ENCODE results near the gene VPS16. TPM values are rescaled to one million over a fixed set of nuclear protein-coding genes. Genes with fewer than 3 reads are reported as not detected.
A peak's percentile ranks its signal among the peaks of the same experiment; 100 is the strongest.

VPS16 gene
- total and polyA plus RNA-seq, 8 donors, result 19.2 to 93.4 (median 23.8) TPM

DNA sequence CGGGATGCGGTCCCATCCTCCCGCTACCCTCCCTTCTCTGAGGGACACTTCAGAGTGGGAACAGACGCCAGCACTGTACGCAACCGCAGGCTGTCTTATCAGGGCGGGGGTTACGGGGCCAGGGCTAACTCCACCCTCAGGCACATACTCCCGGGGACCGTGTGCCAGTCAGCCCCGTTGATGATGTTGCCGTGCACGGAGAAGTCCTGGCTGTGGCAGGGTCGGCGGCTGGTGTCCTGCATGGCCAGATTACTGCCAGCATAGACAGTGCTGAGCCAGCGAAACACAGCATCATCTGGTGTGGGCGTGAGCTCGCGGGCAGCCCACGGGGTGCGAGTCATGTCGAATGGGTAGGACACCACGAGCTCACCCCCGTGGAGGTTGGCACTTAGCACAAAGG is 45.1 kb upstream of the VPS16 start:
- 72 to 78% methylated on average over 24 of the region's 24 CpGs for WGBS, 2 donors
- peaks cover 0 to 4% (median 0%) of the 10 kb centered on the region in 4 donors for H3K27me3 ChIP-seq
- FAIRE-seq, result no peak
- no peak for DNase-seq
- no peak for TF ChIP-seq CTCF (IDR thresholded peaks at IDR 0.05)
- H3K4me1 ChIP-seq, result no peaks in the 10 kb centered on the region
- no peak overlapping the region for H3K27ac ChIP-seq
- H3K9me3 ChIP-seq, result no peaks in the 10 kb centered on the region
- H3K4me3 ChIP-seq, result no peak overlapping the region
- ATAC-seq, result no peak
- H3K36me3 ChIP-seq, result no peaks in the 10 kb centered on the region
- intact Hi-C loops (cut with DNase I), result no loop called here

DNA sequence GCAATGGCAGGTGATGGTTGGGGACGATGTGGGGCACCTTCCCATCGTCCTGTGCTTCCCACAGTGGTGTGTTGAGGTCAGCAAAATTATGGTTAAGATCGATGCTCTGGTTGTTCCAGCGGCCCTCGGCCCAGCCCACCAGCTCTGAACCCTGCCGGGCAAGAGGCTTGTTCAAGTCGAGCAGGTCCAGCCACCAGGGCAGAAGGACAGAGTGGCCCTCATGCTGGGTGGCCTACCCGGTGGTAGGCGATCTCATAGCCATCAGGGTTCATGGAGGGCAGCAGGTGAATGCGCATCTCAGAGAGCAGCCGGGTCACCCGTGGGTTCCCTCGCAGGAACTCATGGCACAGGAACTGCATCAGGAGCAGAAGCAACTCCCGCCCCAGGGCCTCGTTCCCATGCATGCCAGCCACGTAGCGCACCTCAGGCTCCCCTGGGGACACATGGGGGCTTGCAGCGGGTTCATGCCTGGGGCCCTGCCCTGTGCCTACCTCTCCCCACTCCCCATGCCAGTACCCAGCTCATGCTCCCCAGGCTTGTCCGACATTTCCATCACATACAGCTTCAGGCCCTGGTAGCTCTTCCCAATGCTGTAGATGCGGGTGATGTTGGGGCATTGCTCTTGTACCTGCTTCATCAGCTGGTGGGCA is 44.4 kb upstream of the VPS16 start:
- 75 to 84% methylated on average over 20 of the region's 20 CpGs for WGBS, 2 donors
- Histone ChIP-seq H3K4me1 (peaks cover 0 to 6% (median 0%) of the 10 kb centered on the region in 3 donors), H3K36me3 (no peaks in the 10 kb centered on the region), H3K27ac (no peak overlapping the region), H3K27me3 (peaks cover 0 to 4% (median 0%) of the 10 kb centered on the region in 4 donors), H3K9me3 (no peaks in the 10 kb centered on the region), H3K4me3 (no peak overlapping the region)
- intact Hi-C loops (cut with DNase I), result no loop called here
- no peak for TF ChIP-seq CTCF (IDR thresholded peaks at IDR 0.05)
- DNase-seq (no peak), FAIRE-seq (no peak), ATAC-seq (no peak)

- Histone ChIP-seq H3K36me3 (no peaks in the 10 kb centered on the region), H3K27me3 (peaks cover 0 to 7% (median 2%) of the 10 kb centered on the region in 4 donors), H3K9me3 (no peaks in the 10 kb centered on the region), H3K4me3 (no peak overlapping the region), H3K4me1 (peaks cover 0 to 7% (median 0%) of the 10 kb centered on the region in 3 donors), H3K27ac (no peak overlapping the region)
- DNase-seq (no peak), ATAC-seq (no peak), FAIRE-seq (no peak)
- WGBS, 2 donors, result 75 to 79% methylated on average over 15 to 16 of the region's 16 CpGs
- intact Hi-C loops (cut with DNase I), result no loop called here
- no peak for TF ChIP-seq CTCF (IDR thresholded peaks at IDR 0.05)
These were observed 43.2 kb upstream of the VPS16 start for GRCh38 chr20:2797136-2797983.

GRCh38 chr20:2798095-2798805 is 42.3 kb upstream of the VPS16 start:
- H3K4me1 ChIP-seq, result peaks cover 0 to 7% (median 0%) of the 10 kb centered on the region in 3 donors
- 75 to 87% methylated on average over 19 of the region's 19 CpGs for WGBS, 2 donors
- DNase-seq, result peak in 1 of 6 donors; percentile 57
- H3K36me3 ChIP-seq, result no peaks in the 10 kb centered on the region
- no peaks in the 10 kb centered on the region for H3K9me3 ChIP-seq
- TF ChIP-seq CTCF (IDR thresholded peaks at IDR 0.05), result no peak
- FAIRE-seq, result no peak
- H3K27me3 ChIP-seq, result peaks cover 0 to 8% (median 2%) of the 10 kb centered on the region in 4 donors
- no peak for ATAC-seq
- H3K4me3 ChIP-seq, result no peak overlapping the region
- intact Hi-C loops (cut with DNase I), result no loop called here
- no peak overlapping the region for H3K27ac ChIP-seq

All from pancreas (tissue), 10 donors.